Astrocyte of the hippocampus (primary cell): ENCODE results near the gene PPIF.
A peak's percentile ranks its signal among the peaks of the same experiment; 100 is the strongest.

Experiments
- DNase-seq: peaks from one replicate; pipeline ENCODE4 v3.0.0; 2011; ENCODE audit warnings: low read depth, low spot score

PPIF gene

GRCh38 chr10:79401015-79401921 is 54.0 kb downstream of the PPIF start:
- no peak for DNase-seq

DNA sequence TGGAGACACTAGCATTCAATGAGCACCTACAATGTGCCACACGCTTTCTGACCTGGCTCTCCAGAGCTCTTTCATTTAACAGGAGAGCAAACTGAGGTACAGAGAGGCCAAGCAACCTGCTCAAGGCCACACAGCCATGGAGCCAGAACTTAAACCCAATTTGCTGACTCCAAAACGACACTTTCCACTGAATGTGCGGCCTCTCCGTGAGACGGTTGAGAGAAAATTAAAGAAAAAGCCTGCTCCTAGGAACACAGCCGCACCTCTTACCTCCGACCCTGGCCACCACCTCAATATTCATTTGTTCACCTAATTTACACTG is 55.3 kb downstream of the PPIF start:
- DNase-seq, result no peak

- no peak for DNase-seq
Measured at GRCh38 chr10:79402951-79403350, 55.7 kb downstream of the PPIF start.

GRCh38 chr10:79403441-79404230 is 56.4 kb downstream of the PPIF start:
- DNase-seq, result peak; percentile 85

GRCh38 chr10:79404231-79404609 is 57.0 kb downstream of the PPIF start:
- DNase-seq, result peak; percentile 61

GRCh38 chr10:79404690-79405131 is 57.4 kb downstream of the PPIF start:
- no peak for DNase-seq
